Measurements from ENCODE around the gene LMX1B.
A peak's percentile ranks its signal among the peaks of the same experiment; 100 is the strongest.

The LMX1B gene

DNA sequence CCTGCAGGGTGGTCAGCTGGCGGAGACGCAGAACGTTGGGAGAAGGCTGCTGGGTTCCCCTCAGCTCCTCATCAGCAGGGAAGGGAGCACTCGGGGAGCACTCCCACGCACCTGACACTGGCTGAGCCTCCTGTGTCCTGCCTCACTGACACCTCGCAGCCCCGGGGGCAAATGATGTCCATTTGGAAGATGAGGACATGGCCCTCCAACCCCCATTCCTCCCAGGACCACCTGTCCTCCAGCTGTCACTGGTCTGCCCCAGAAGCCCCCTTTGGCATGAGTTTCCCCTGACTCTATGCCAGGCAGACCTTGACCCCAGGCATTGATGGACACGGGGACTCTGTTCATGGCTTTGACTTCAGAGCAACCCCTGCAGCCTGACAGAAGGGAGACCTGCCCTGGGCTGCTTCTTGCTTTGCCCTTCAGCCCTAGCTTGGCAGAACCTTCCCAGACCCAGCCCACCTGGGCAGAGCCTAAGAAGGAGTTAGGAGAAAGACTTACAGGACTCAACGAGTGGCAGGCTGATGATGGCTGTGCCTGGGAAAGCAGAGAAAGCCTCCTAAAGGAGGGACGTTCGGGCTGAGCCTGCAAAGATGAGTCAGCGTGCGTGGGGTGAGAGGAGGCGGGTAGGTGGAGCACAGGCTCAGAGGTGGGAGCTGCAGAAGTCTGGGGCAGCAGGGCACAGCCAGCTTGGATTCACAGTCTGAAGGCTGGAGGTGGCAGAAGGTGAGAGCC is 90.6 kb downstream of the LMX1B start (continued):
- TF ChIP-seq ZNF398 (tag by site-specific recombination; IDR thresholded peaks at IDR 0.05) (peak; percentile 21; the same call in 1 of the 2 replicates), GLIS1 (tag by site-specific recombination; IDR thresholded peaks at IDR 0.05) (peak; percentile 36; the same call in 1 of the 2 replicates), ZSCAN18 (tag by site-specific recombination; IDR thresholded peaks at IDR 0.05) (no peak), ZBTB17 (tag by site-specific recombination; IDR thresholded peaks at IDR 0.05) (peak; percentile 71), SP2 (tag by site-specific recombination; IDR thresholded peaks at IDR 0.05) (peak; percentile 61), ZBTB20 (tag by site-specific recombination; IDR thresholded peaks at IDR 0.05) (0 out of 2 replicates have a peak, but pooled peaks have one; percentile 9), ZFHX2 (tag by site-specific recombination; conservative IDR thresholded peaks at IDR 0.05) (peak; percentile 98), ZNF26 (tag by site-specific recombination; IDR thresholded peaks at IDR 0.05) (no peak), EGR2 (tag by site-specific recombination; IDR thresholded peaks at IDR 0.05; ENCODE audit: low read depth) (peak; percentile 93), SP7 (tag by site-specific recombination; IDR thresholded peaks at IDR 0.05) (0 out of 2 replicates have a peak, but pooled peaks have one; percentile 21), ZIC2 (tag by site-specific recombination; IDR thresholded peaks at IDR 0.05) (0 out of 2 replicates have a peak, but pooled peaks have one; percentile 9), ZNF670 (tag by site-specific recombination; IDR thresholded peaks at IDR 0.05; ENCODE audit: low read depth) (no peak), BCL11A (tag by site-specific recombination; IDR thresholded peaks at IDR 0.05; ENCODE audit: low read depth) (no peak), ZNF366 (tag by site-specific recombination; conservative IDR thresholded peaks at IDR 0.05) (peak; percentile 40; the same call in 1 of the 2 replicates), ZNF600 (tag by site-specific recombination; IDR thresholded peaks at IDR 0.05) (peak; percentile 55; the same call in 1 of the 2 replicates)
- TF ChIP-seq, protein P1, sequence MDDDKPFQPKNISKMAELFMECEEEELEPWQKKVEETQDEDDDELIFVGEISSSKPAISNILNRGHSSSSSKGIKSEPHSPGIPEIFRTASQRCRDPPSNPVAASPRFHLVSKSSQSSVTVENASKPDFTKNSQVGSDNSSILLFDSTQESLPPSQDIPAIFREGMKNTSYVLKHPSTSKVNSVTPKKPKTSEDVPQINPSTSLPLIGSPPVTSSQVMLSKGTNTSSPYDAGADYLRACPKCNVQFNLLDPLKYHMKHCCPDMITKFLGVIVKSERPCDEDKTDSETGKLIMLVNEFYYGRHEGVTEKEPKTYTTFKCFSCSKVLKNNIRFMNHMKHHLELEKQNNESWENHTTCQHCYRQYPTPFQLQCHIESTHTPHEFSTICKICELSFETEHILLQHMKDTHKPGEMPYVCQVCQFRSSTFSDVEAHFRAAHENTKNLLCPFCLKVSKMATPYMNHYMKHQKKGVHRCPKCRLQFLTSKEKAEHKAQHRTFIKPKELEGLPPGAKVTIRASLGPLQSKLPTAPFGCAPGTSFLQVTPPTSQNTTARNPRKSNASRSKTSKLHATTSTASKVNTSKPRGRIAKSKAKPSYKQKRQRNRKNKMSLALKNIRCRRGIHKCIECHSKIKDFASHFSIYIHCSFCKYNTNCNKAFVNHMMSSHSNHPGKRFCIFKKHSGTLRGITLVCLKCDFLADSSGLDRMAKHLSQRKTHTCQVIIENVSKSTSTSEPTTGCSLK (tag by site-specific recombination; IDR thresholded peaks at IDR 0.05) = no peak
- TF ChIP-seq, protein P2, sequence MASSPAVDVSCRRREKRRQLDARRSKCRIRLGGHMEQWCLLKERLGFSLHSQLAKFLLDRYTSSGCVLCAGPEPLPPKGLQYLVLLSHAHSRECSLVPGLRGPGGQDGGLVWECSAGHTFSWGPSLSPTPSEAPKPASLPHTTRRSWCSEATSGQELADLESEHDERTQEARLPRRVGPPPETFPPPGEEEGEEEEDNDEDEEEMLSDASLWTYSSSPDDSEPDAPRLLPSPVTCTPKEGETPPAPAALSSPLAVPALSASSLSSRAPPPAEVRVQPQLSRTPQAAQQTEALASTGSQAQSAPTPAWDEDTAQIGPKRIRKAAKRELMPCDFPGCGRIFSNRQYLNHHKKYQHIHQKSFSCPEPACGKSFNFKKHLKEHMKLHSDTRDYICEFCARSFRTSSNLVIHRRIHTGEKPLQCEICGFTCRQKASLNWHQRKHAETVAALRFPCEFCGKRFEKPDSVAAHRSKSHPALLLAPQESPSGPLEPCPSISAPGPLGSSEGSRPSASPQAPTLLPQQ (tag by site-specific recombination; IDR thresholded peaks at IDR 0.05) = no peak
- TF ChIP-seq, protein P3, sequence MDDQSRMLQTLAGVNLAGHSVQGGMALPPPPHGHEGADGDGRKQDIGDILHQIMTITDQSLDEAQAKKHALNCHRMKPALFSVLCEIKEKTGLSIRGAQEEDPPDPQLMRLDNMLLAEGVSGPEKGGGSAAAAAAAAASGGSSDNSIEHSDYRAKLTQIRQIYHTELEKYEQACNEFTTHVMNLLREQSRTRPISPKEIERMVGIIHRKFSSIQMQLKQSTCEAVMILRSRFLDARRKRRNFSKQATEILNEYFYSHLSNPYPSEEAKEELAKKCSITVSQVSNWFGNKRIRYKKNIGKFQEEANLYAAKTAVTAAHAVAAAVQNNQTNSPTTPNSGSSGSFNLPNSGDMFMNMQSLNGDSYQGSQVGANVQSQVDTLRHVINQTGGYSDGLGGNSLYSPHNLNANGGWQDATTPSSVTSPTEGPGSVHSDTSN (CRISPR knock-in tag; IDR thresholded peaks at IDR 0.05) = no peak

All from HEK293 (cell line).